ENCODE measurements around the gene ABCG5.

GRCh38 chr2:43855292-43855691 lies 16.7 kb upstream of the ABCG5 start:
- TF ChIP-seq CTCF (IDR thresholded peaks at IDR 0.05; ENCODE audit: low read depth, low read length): no peak
- TF ChIP-seq MYC (IDR thresholded peaks at IDR 0.05; ENCODE audit: low read depth, low read length): no peak
- TF ChIP-seq MAX (IDR thresholded peaks at IDR 0.05; ENCODE audit: low read depth, low read length): no peak

All from NB4 (cell line).